ENCODE results near the gene RCAN3. TPM values are rescaled to one million over a fixed set of nuclear protein-coding genes. Genes with fewer than 3 reads are reported as not detected.

Gene RCAN3
- total RNA-seq, 120 experiments from 2014 or later, result 2.3 to 12.6 (median 5.5) TPM

Other genes starting within 250 kb of the RCAN3 start
- 1 to 10 TPM in 19 of 120 experiments, under 1 TPM in 31, not detected in 70; 0.21 to 6.7 (median 0.83) TPM for gene GRHL3, start 183.5 kb upstream of the RCAN3 start, total RNA-seq
- gene STPG1, start 89.1 kb upstream of the RCAN3 start, total RNA-seq, result 10 to 100 TPM; 16.1 to 37.3 (median 24.7) TPM
- 100 to 1,000 TPM in 69 of 120 experiments, 10 to 100 TPM in 51; 61.8 to 202 (median 104) TPM for gene NIPAL3, start 87.0 kb upstream of the RCAN3 start, total RNA-seq
- gene NCMAP, start 53.3 kb downstream of the RCAN3 start, total RNA-seq, result 1 to 10 TPM in 2 of 120 experiments, under 1 TPM in 97, not detected in 21; 0.10 to 1.2 (median 0.31) TPM
- gene SRRM1, start 140.5 kb downstream of the RCAN3 start, total RNA-seq, result 100 to 1,000 TPM in 113 of 120 experiments, 10 to 100 TPM in 7; 76.0 to 224 (median 129) TPM
- gene CLIC4, start 242.6 kb downstream of the RCAN3 start, total RNA-seq, result 100 to 1,000 TPM in 39 of 120 experiments, 10 to 100 TPM in 81; 39.8 to 251 (median 85.5) TPM